ENCODE measurements around the gene TLL2. TPM values are rescaled to one million over a fixed set of nuclear protein-coding genes. Genes with fewer than 3 reads are reported as not detected.

The TLL2 gene
- total RNA-seq, 2 donors from 2014 or later: 0.24 to 0.96 TPM

- peak overlapping the region in 1 of 2 donors; percentile 55 for H3K4me3 ChIP-seq
- TF ChIP-seq, protein P1, sequence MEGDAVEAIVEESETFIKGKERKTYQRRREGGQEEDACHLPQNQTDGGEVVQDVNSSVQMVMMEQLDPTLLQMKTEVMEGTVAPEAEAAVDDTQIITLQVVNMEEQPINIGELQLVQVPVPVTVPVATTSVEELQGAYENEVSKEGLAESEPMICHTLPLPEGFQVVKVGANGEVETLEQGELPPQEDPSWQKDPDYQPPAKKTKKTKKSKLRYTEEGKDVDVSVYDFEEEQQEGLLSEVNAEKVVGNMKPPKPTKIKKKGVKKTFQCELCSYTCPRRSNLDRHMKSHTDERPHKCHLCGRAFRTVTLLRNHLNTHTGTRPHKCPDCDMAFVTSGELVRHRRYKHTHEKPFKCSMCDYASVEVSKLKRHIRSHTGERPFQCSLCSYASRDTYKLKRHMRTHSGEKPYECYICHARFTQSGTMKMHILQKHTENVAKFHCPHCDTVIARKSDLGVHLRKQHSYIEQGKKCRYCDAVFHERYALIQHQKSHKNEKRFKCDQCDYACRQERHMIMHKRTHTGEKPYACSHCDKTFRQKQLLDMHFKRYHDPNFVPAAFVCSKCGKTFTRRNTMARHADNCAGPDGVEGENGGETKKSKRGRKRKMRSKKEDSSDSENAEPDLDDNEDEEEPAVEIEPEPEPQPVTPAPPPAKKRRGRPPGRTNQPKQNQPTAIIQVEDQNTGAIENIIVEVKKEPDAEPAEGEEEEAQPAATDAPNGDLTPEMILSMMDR (IDR thresholded peaks at IDR 0.05): no peak
Measured at GRCh38 chr10:96374639-96374984, 139.1 kb downstream of the TLL2 start.

GRCh38 chr10:96374004-96374403 lies 139.7 kb downstream of the TLL2 start:
- TF ChIP-seq, protein P1 (IDR thresholded peaks at IDR 0.05): no peak
- Histone ChIP-seq H3K4me3 (no peak overlapping the region), H3K27me3 (no peaks in the 10 kb centered on the region), H3K27ac (peak overlapping the region in 1 of 2 donors; percentile 57), H3K9me3 (no peaks in the 10 kb centered on the region), H3K36me3 (no peaks in the 10 kb centered on the region), H3K4me1 (peaks cover 0 to 25% of the 10 kb centered on the region in 2 donors)
- no peak for DNase-seq (ENCODE audit: low spot score)

More at GRCh38 chr10:96374639-96374984, 139.1 kb downstream of the TLL2 start:
- Histone ChIP-seq H3K27ac (peak overlapping the region; percentile 55 to 57), H3K9me3 (no peaks in the 10 kb centered on the region), H3K27me3 (no peaks in the 10 kb centered on the region), H3K4me1 (peaks cover 0 to 25% of the 10 kb centered on the region in 2 donors), H3K36me3 (no peaks in the 10 kb centered on the region)
- DNase-seq (ENCODE audit: low spot score): no peak

DNA sequence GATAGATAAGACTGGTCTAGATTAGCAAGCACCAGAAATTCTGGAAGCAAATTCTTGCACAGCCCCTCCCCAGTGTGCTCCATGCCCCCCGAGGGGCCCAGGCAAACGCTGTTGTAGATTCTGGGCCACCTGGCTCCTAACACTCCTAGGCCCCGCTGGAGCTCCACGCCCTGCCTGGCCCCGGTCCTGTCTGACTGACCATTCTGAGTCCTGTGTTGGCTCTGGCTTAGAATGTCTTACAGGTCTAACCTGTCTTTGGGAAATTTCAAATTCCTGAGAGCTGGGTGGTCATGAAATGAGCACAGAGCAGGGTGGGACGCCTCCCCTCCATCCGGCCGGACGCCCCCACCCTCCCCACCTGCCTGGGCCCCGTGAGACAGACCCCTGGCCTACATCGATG lies 142.4 kb downstream of the TLL2 start:
- DNase-seq (ENCODE audit: low spot score): no peak
- peaks cover 0 to 18% of the 10 kb centered on the region in 2 donors for H3K4me1 ChIP-seq
- H3K9me3 ChIP-seq: no peaks in the 10 kb centered on the region
- H3K27ac ChIP-seq: no peak overlapping the region
- TF ChIP-seq, protein P1 (IDR thresholded peaks at IDR 0.05): no peak
- no peaks in the 10 kb centered on the region for H3K27me3 ChIP-seq
- no peak overlapping the region for H3K4me3 ChIP-seq
- no peaks in the 10 kb centered on the region for H3K36me3 ChIP-seq

GRCh38 chr10:96370584-96371157 lies 143.1 kb downstream of the TLL2 start:
- DNase-seq (ENCODE audit: low spot score): peak; percentile 69
- TF ChIP-seq, protein P1 (IDR thresholded peaks at IDR 0.05): peak; percentile 81 to 84

DNA sequence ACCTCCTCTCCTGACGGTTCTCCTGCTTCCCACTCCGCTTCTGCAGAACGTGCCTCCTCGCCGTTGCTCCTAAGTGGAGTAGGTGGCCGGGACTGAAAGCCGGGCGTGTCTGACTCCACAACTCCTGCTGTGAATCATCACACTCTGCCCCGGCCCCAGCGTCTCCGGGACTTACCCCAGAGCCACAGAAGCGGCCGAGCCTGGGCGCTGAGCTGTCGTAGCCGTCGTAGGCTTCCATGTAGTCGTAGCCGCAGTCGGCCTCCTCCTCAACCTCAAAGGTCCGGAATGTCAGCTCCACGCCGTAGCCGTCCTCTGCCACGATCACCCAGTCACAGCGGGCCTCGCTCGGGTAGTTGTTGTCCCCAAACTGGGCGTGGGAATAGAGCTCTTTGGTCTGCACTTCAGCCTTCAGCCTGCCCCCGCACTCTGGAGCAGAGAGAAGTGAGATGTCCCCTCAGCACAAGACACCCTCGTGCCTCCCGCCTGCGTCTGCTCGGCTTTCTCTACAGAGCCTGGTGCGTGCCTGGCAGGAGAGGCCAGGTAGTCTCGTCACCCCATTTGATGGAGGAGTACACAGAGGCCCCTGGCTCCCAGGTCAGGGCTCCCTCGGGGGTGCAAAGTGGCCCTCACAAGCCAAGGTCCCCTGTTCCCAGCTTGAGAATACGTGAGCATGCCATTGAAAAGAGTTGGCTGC lies 143.7 kb downstream of the TLL2 start:
- H3K36me3 ChIP-seq: no peaks in the 10 kb centered on the region
- no peak for DNase-seq (ENCODE audit: low spot score)
- no peaks in the 10 kb centered on the region for H3K27me3 ChIP-seq
- H3K27ac ChIP-seq: no peak overlapping the region
- no peak overlapping the region for H3K4me3 ChIP-seq
- peaks cover 0 to 14% of the 10 kb centered on the region in 2 donors for H3K4me1 ChIP-seq
- TF ChIP-seq, protein P1 (IDR thresholded peaks at IDR 0.05): no peak
- no peaks in the 10 kb centered on the region for H3K9me3 ChIP-seq

More at GRCh38 chr10:96370584-96371157, 143.1 kb downstream of the TLL2 start:
- Histone ChIP-seq H3K27ac (no peak overlapping the region), H3K4me1 (peaks cover 0 to 18% of the 10 kb centered on the region in 2 donors), H3K9me3 (no peaks in the 10 kb centered on the region), H3K4me3 (no peak overlapping the region), H3K36me3 (no peaks in the 10 kb centered on the region), H3K27me3 (no peaks in the 10 kb centered on the region)
